Measurements from ENCODE around the gene MAP2K1. TPM values are rescaled to one million over a fixed set of nuclear protein-coding genes. Genes with fewer than 3 reads are reported as not detected.
"Not testable (repeated sequence)": the region's sequence is repeated elsewhere in the genome, so short reads cannot be mapped to it uniquely, and the experiment has no call there.

Gene MAP2K1
- total RNA-seq (2022) = 108 and 115 TPM in 2 replicates
- Bru-seq, nascent RNA = percentile 86 among the genes with signal in this experiment
- BruChase-seq, experiment 1, labeled RNA remaining after a 6-hour chase = percentile 83 among the genes with signal in this experiment
- percentile 82 among the genes with signal in this experiment for BruChase-seq, experiment 2, labeled RNA remaining after a 2-hour chase
- long read RNA-seq, transcript MAP2K1-201 (11 exons, 3,410 nt) = major isoform, 47 of 68 reads
- long read RNA-seq, partial matches to known transcripts = 6 of 68 reads
- long read RNA-seq, other reads (novel, unspliced or antisense) = 14 of 68 reads

- Mint-ChIP-seq H3K36me3 (ENCODE audit: insufficient read depth, unreplicated experiment) (no peaks in the 10 kb centered on the region), H3K27ac (ENCODE audit: low read depth, unreplicated experiment) (peak within 1 kb of the TSS; percentile 98), H3K4me3 (ENCODE audit: unreplicated experiment) (peak within 1 kb of the TSS; percentile 100), H3K27me3 (ENCODE audit: insufficient read depth, unreplicated experiment) (no peaks in the 10 kb centered on the region), H3K9me3 (ENCODE audit: unreplicated experiment) (no peaks in the 10 kb centered on the region), H3K4me1 (ENCODE audit: insufficient read depth, unreplicated experiment) (peaks cover 32% of the 10 kb centered on the region)
- peak; percentile 97 for DNase-seq (ENCODE audit: unreplicated experiment)
- TF ChIP-seq CTCF (IDR thresholded peaks at IDR 0.05; ENCODE audit: unreplicated experiment) = peak; percentile 43
- intact Hi-C loops (cut with micrococcal nuclease) = loop anchor here (1.0 to 5.0 kb wide), 2 partner anchors 94 to 111 kb away; partner anchors contain the start of genes DIS3L and SNAPC5
- BruUV-seq (replicated peaks) = TSS peak; percentile 65
- ChIA-PET CTCF (interaction anchor here (0.6 to 2.9 kb wide), 7 partner anchors 10 to 115 kb away, joined by 3 to 50 read pairs (median 5); partner anchors contain the start of gene SNAPC5), POLR2A (interaction anchor here (0.7 to 7.7 kb wide), 22 partner anchors 11 to 497 kb away, joined by 3 to 158 read pairs (median 4); partner anchors contain the start of genes DIS3L, RPL4, SNAPC5 and TIPIN)
Observed at GRCh38 chr15:66386204-66387123, at the start of gene MAP2K1. MAP2K1 (plus strand) TSS chr15:66386912; CDS start chr15:66387348, 436 bp downstream.

GRCh38 chr15:66348530-66348929 lies 38.2 kb upstream of the MAP2K1 start:
- H3K9me3 Mint-ChIP-seq (ENCODE audit: unreplicated experiment); H3K4me1 Mint-ChIP-seq (ENCODE audit: insufficient read depth, unreplicated experiment); H3K27ac Mint-ChIP-seq (ENCODE audit: low read depth, unreplicated experiment); intact Hi-C loops (cut with micrococcal nuclease); H3K4me3 Mint-ChIP-seq (ENCODE audit: unreplicated experiment); BruUV-seq (replicated peaks); H3K27me3 Mint-ChIP-seq (ENCODE audit: insufficient read depth, unreplicated experiment): not testable (repeated sequence)
- ChIA-PET POLR2A (interaction anchor here (1.2 kb wide), 1 partner anchor 23 kb away, joined by 3 read pairs; no protein-coding TSS in a partner anchor), CTCF (interaction anchor here (0.6 kb wide), 1 partner anchor 79 kb away, joined by 3 read pairs; no protein-coding TSS in a partner anchor)
- DNase-seq (ENCODE audit: unreplicated experiment) = peak; percentile 21
- peaks cover 42% of the 10 kb centered on the region for H3K36me3 Mint-ChIP-seq (ENCODE audit: insufficient read depth, unreplicated experiment)

DNA sequence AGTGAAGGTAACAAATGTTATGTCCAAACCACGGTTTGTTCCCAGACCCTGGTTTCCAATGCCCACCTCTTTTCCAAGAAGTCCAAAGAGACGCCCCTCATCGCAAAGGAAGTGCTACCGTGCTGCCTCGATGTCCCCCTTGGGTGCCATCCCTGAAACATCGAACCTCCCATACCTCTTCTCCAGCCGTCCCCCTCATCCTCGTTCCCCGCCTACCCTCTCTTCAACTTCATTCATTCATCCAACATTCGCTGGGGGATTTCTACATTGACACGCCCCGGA lies 30.7 kb upstream of the MAP2K1 start:
- H3K36me3 Mint-ChIP-seq (ENCODE audit: insufficient read depth, unreplicated experiment) = peaks cover 14% of the 10 kb centered on the region
- no peak for DNase-seq (ENCODE audit: unreplicated experiment)
- BruUV-seq (replicated peaks) = TSS peak; percentile 59
- no peaks in the 10 kb centered on the region for H3K27me3 Mint-ChIP-seq (ENCODE audit: insufficient read depth, unreplicated experiment)
- no peaks in the 10 kb centered on the region for H3K9me3 Mint-ChIP-seq (ENCODE audit: unreplicated experiment)
- H3K27ac Mint-ChIP-seq (ENCODE audit: low read depth, unreplicated experiment) = peak overlapping the region; percentile 99
- intact Hi-C loops (cut with micrococcal nuclease) = loop anchor here (1.0 kb wide), 1 partner anchor 141 kb away; the partner anchor contains the start of gene SNAPC5
- TF ChIP-seq CTCF (IDR thresholded peaks at IDR 0.05; ENCODE audit: unreplicated experiment) = no peak
- ChIA-PET POLR2A (interaction anchor here (0.6 to 2.5 kb wide), 8 partner anchors 23 to 148 kb away, joined by 3 to 14 read pairs (median 8); partner anchors contain the start of genes MAP2K1, RPL4 and SNAPC5), CTCF (interaction anchor here (0.6 to 3.5 kb wide), 2 partner anchors 38 to 143 kb away, joined by 3 to 15 read pairs; partner anchors contain the start of gene SNAPC5)
- peak overlapping the region; percentile 99 for H3K4me3 Mint-ChIP-seq (ENCODE audit: unreplicated experiment)
- H3K4me1 Mint-ChIP-seq (ENCODE audit: insufficient read depth, unreplicated experiment) = peaks cover 5% of the 10 kb centered on the region

DNA sequence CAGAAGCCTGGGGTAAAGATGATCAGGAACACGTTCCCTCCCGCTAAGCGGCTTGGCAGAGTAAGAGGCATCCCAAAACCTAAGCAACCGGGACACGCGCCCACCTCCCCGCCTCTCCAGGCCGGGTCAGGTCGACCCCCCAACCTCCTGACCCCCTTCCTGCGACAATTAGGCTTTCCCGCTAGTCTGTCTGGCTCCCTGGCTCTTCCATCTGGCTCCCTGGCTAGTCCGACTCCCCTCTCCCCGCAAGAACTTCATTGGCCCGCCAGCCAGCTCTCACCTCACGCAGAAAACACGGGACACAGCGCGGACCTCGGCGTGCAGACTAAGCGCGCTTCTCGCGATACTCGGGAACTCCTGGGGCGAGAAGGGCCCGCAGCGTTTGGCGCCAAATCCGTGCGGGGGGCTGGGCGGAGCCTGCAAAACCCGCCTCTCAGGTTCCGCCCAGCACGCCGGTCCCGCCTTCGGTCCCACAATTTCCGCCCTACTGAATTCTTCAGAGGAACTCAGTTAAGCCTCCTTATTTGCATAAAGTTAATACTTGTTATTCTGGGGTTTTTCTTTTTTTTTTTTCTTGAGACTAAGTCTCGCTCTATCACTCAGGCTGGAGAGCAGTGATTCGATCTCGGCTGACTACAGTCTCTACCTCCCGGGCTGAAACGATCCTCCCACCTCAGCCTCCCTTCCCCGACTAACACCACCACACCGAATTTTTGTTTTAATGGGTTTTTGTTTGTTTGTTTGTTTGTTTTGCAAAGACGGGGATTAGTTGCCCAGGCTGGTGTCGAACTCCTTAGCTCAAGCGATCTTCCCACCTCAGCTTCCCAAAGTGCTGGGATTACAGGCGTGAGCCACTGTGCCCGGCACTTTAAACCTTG lies 30.1 kb upstream of the MAP2K1 start, which contains the start of gene TIPIN:
TIPIN (minus strand) TSS at position 327 of the 878 bp plus-strand sequence. CDS start 3,738 bp downstream, outside the sequence.
- ChIA-PET CTCF (interaction anchor here (0.6 to 0.9 kb wide), 4 partner anchors 37 to 417 kb away, joined by 3 to 6 read pairs (median 4); no protein-coding TSS in a partner anchor), POLR2A (interaction anchor here (0.6 to 2.5 kb wide), 9 partner anchors 24 to 147 kb away, joined by 3 to 14 read pairs (median 6); partner anchors contain the start of genes MAP2K1, RPL4 and SNAPC5)
- Mint-ChIP-seq H3K27me3 (ENCODE audit: insufficient read depth, unreplicated experiment) (no peaks in the 10 kb centered on the region), H3K36me3 (ENCODE audit: insufficient read depth, unreplicated experiment) (peaks cover 14% of the 10 kb centered on the region), H3K27ac (ENCODE audit: low read depth, unreplicated experiment) (peak within 1 kb of the TSS; percentile 99), H3K9me3 (ENCODE audit: unreplicated experiment) (no peaks in the 10 kb centered on the region), H3K4me1 (ENCODE audit: insufficient read depth, unreplicated experiment) (peaks cover 5% of the 10 kb centered on the region), H3K4me3 (ENCODE audit: unreplicated experiment) (peak within 1 kb of the TSS; percentile 99)
- DNase-seq (ENCODE audit: unreplicated experiment) = peak; percentile 95
- intact Hi-C loops (cut with micrococcal nuclease) = loop anchor here (1.0 kb wide), 1 partner anchor 141 kb away; the partner anchor contains the start of gene SNAPC5
- no peak for TF ChIP-seq CTCF (IDR thresholded peaks at IDR 0.05; ENCODE audit: unreplicated experiment)
- no TSS peak for BruUV-seq (replicated peaks)

Measured in MCF 10A (cell line).